HepG2 (cell line): Measurements from ENCODE around the gene DAB2IP.

ENCODE experiments used
- CTCF ChIP-seq: sonication (generic); formaldehyde crosslinking; IDR thresholded peaks from 2 replicates; pipeline ENCODE4 v1.5.0; 2020; ENCODE audit warnings: mild to moderate bottlenecking, missing genetic modification reagents, moderate library complexity
- MIXL1 ChIP-seq: IDR thresholded peaks from 2 replicates; pipeline ENCODE4 v1.6.1; 2016
- NR2F6 ChIP-seq, 2 experiments: IDR thresholded peaks; 2 replicates each; pipeline ENCODE4 v1.6.1; 2016; ENCODE audit warnings: antibody characterized with exemption in 1 of 2, mild to moderate bottlenecking in 1 of 2
- SNAPC5 ChIP-seq: sonication (generic); formaldehyde crosslinking; IDR thresholded peaks from 2 replicates; pipeline ENCODE4 v1.8.1; 2023; ENCODE audit warnings: mild to moderate bottlenecking, missing genetic modification reagents, borderline replicate concordance
- ZNF274 ChIP-seq: sonication (generic); formaldehyde crosslinking; IDR thresholded peaks from 2 replicates; pipeline ENCODE4 v1.5.1; 2020; ENCODE audit warnings: mild to moderate bottlenecking, missing genetic modification reagents
- ZNF318 ChIP-seq: sonication (generic); formaldehyde crosslinking; IDR thresholded peaks from 2 replicates; pipeline ENCODE4 v1.4.0; 2020; ENCODE audit warnings: mild to moderate bottlenecking, missing genetic modification reagents

GRCh38 chr9:121625590-121625989 is 25.8 kb upstream of the DAB2IP start:
- no peak for TF ChIP-seq SNAPC5 (CRISPR knock-in tag)
- no peak for TF ChIP-seq MIXL1 (CRISPR knock-in tag)
- TF ChIP-seq ZNF274 (CRISPR knock-in tag): no peak
- TF ChIP-seq NR2F6 (IDR thresholded peaks at IDR 0.05): no peak
- no peak for TF ChIP-seq NR2F6 (CRISPR knock-in tag; IDR thresholded peaks at IDR 0.05)
- no peak for TF ChIP-seq ZNF318
- no peak for TF ChIP-seq CTCF (CRISPR knock-in tag)
